ENCODE measurements around the gene MINDY3.
A peak's percentile ranks its signal among the peaks of the same experiment; 100 is the strongest.

The MINDY3 gene

GRCh38 chr10:15864419-15864818, 4.1 kb upstream of the MINDY3 start:
- no peaks in the 10 kb centered on the region for H3K9me3 ChIP-seq (ENCODE audit: control insufficient read depth, insufficient read depth, low read depth, low read length)
- ChIA-PET CTCF (no interaction called here), POLR2A (no interaction called here)
- H3K4me3 ChIP-seq (ENCODE audit: low read depth, low read length): no peak overlapping the region
- no peak overlapping the region for H3K27ac ChIP-seq (ENCODE audit: extremely low read depth, low read depth, low read length)
- H3K36me3 ChIP-seq (ENCODE audit: control insufficient read depth in 2 of 2, insufficient read depth in 1 of 2, low read length in 2 of 2): no peaks in the 10 kb centered on the region
- TF ChIP-seq ZIC2 (tag by site-specific recombination; IDR thresholded peaks at IDR 0.05) (no peak), ZNF140 (tag by site-specific recombination; IDR thresholded peaks at IDR 0.05) (no peak), TRIM28 (IDR thresholded peaks at IDR 0.05; ENCODE audit: borderline replicate concordance, low read length) (no peak), ZNF701 (tag by site-specific recombination; IDR thresholded peaks at IDR 0.05) (no peak), YY2 (tag by site-specific recombination; IDR thresholded peaks at IDR 0.05) (no peak), HOXA7 (CRISPR knock-in tag; IDR thresholded peaks at IDR 0.05; ENCODE audit: borderline replicate concordance) (no peak), ZNF548 (tag by site-specific recombination; IDR thresholded peaks at IDR 0.05) (no peak), ZNF280D (tag by site-specific recombination; IDR thresholded peaks at IDR 0.05) (no peak), PRDM4 (tag by site-specific recombination; IDR thresholded peaks at IDR 0.05) (no peak), ZFP41 (tag by site-specific recombination; IDR thresholded peaks at IDR 0.05; ENCODE audit: borderline replicate concordance) (no peak), ZNF311 (tag by site-specific recombination; IDR thresholded peaks at IDR 0.05; ENCODE audit: borderline replicate concordance) (no peak), ZNF24 (tag by site-specific recombination; IDR thresholded peaks at IDR 0.05) (no peak), ZNF610 (tag by site-specific recombination; IDR thresholded peaks at IDR 0.05; ENCODE audit: borderline replicate concordance) (no peak), ZNF560 (tag by site-specific recombination; IDR thresholded peaks at IDR 0.05; ENCODE audit: borderline replicate concordance) (no peak), ZBTB48 (tag by site-specific recombination; IDR thresholded peaks at IDR 0.05) (no peak)
- H3K4me1 ChIP-seq (ENCODE audit: control insufficient read depth, insufficient read depth, low read length): no peaks in the 10 kb centered on the region; the same call in 1 of the 2 replicates

GRCh38 chr10:15863733-15864132, 3.4 kb upstream of the MINDY3 start:
- H3K4me1 ChIP-seq (ENCODE audit: control insufficient read depth, insufficient read depth, low read length): no peaks in the 10 kb centered on the region; the same call in 1 of the 2 replicates
- CTCF ChIA-PET: no interaction called here
- H3K9me3 ChIP-seq (ENCODE audit: control insufficient read depth, insufficient read depth, low read depth, low read length): no peaks in the 10 kb centered on the region
- no peaks in the 10 kb centered on the region for H3K36me3 ChIP-seq (ENCODE audit: control insufficient read depth in 2 of 2, insufficient read depth in 1 of 2, low read length in 2 of 2)
- H3K4me3 ChIP-seq (ENCODE audit: low read depth, low read length): no peak overlapping the region
- no peak overlapping the region for H3K27ac ChIP-seq (ENCODE audit: extremely low read depth, low read depth, low read length)
- TF ChIP-seq ZIC2 (tag by site-specific recombination; IDR thresholded peaks at IDR 0.05): peak; percentile 17; the same call in 1 of the 2 replicates
- TF ChIP-seq GLI4 (tag by site-specific recombination; IDR thresholded peaks at IDR 0.05): no peak
- POLR2A ChIA-PET: no interaction called here

GRCh38 chr10:15863323-15863722, 3.0 kb upstream of the MINDY3 start:
- TF ChIP-seq ZNF629 (tag by site-specific recombination; IDR thresholded peaks at IDR 0.05): no peak
- TF ChIP-seq ZNF514 (tag by site-specific recombination; IDR thresholded peaks at IDR 0.05): no peak
- TF ChIP-seq ZNF785 (tag by site-specific recombination; IDR thresholded peaks at IDR 0.05): no peak
- TF ChIP-seq ZNF274 (IDR thresholded peaks at IDR 0.05; ENCODE audit: low read length): no peak
- no peak for TF ChIP-seq ZNF274 (tag by site-specific recombination; IDR thresholded peaks at IDR 0.05; ENCODE audit: borderline replicate concordance)
- TF ChIP-seq MEIS1 (CRISPR knock-in tag; IDR thresholded peaks at IDR 0.05; ENCODE audit: borderline replicate concordance): no peak
- TF ChIP-seq SP3 (tag by site-specific recombination; IDR thresholded peaks at IDR 0.05): no peak
- no peak for TF ChIP-seq REPIN1 (tag by site-specific recombination; IDR thresholded peaks at IDR 0.05; ENCODE audit: low read depth)
- POLR2A ChIA-PET: no interaction called here
- CTCF ChIA-PET: no interaction called here
- peaks cover 3% of the 10 kb centered on the region for H3K4me1 ChIP-seq (ENCODE audit: control insufficient read depth, insufficient read depth, low read length)
- H3K36me3 ChIP-seq (ENCODE audit: control insufficient read depth in 2 of 2, insufficient read depth in 1 of 2, low read length in 2 of 2): no peaks in the 10 kb centered on the region
- no peak overlapping the region for H3K4me3 ChIP-seq (ENCODE audit: low read depth, low read length)
- H3K9me3 ChIP-seq (ENCODE audit: control insufficient read depth, insufficient read depth, low read depth, low read length): no peaks in the 10 kb centered on the region
- H3K27ac ChIP-seq (ENCODE audit: extremely low read depth, low read depth, low read length): no peak overlapping the region

Measured in HEK293 (cell line).